Measurements from ENCODE around the gene RRAS2.

Gene RRAS2

DNA sequence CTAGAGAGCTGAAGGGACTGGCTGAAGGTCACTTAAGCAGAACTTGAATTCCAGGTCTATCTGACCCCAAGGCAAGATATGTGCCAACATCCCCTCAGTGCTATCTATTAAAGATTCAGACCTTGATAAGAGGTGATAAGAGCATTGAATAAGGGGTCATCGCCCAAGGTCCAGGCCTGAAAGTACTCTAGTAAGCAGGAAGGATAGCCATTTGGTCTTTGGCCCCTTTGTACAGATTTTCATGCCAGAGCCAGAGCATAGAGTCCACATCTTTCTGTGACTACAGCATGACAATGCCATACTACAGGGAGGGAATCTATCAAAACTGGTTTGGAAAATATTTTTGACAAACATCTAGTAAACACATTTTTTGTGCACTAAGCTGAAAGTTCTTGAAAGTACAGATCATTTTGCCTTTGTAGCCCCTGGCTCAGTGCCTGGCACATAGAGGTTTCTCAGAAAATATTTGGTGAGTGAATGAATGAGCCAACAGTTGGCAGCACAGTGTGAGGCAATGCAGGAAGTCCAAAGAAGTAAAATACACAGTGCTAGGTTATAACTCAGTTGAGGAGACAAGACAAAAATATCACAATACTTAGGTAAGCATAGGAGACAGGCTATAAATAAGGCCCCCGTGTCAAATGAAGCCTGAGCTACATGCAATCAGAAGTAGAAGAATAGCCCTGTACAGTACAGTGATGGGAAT is 15.1 kb upstream of the RRAS2 start:
- H3K4me3 ChIP-seq (ENCODE audit: low read depth, low read length), result no peak overlapping the region
- TF ChIP-seq CTCF (IDR thresholded peaks at IDR 0.05; ENCODE audit: low read depth, low read length, missing control alignments), result no peak
- in situ Hi-C loops (cut with HindIII; ENCODE audit: low sequenced_read_pairs), result no loop called here
- DNase-seq (ENCODE audit: low read depth), result peak; percentile 33

- in situ Hi-C loops (cut with HindIII; ENCODE audit: low sequenced_read_pairs), result no loop called here
- no peak for DNase-seq (ENCODE audit: low read depth)
- TF ChIP-seq CTCF (IDR thresholded peaks at IDR 0.05; ENCODE audit: low read depth, low read length, missing control alignments), result no peak
- no peak overlapping the region for H3K4me3 ChIP-seq (ENCODE audit: low read depth, low read length)
Observed at GRCh38 chr11:14372011-14372410, 13.0 kb upstream of the RRAS2 start.

- H3K4me3 ChIP-seq (ENCODE audit: low read depth, low read length), result no peak overlapping the region
- no peak for TF ChIP-seq CTCF (IDR thresholded peaks at IDR 0.05; ENCODE audit: low read depth, low read length, missing control alignments)
- no peak for DNase-seq (ENCODE audit: low read depth)
- in situ Hi-C loops (cut with HindIII; ENCODE audit: low sequenced_read_pairs), result no loop called here
Observed at GRCh38 chr11:14371249-14371648, 12.3 kb upstream of the RRAS2 start.

DNA sequence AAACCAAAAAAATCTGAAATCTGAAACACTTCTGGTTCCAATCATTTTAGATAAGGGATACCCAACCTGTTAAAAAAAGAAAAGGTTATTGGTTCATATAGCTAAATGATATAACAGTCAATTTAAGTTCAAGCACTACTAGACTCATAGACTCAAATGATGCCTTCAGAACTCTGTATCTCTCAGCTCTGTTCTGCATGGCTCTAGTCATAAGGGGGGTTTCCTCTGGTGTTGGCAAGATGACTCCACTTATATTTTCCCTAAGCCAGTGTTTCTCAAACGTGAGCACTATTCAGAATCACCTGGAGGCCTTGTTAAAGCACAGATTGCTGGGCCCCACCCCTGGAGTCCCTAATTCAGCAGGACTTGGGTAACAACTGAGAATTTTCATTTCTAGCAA is 11.5 kb upstream of the RRAS2 start:
- in situ Hi-C loops (cut with HindIII; ENCODE audit: low sequenced_read_pairs), result no loop called here
- TF ChIP-seq CTCF (IDR thresholded peaks at IDR 0.05; ENCODE audit: low read depth, low read length, missing control alignments), result no peak
- H3K4me3 ChIP-seq (ENCODE audit: low read depth, low read length), result no peak overlapping the region
- DNase-seq (ENCODE audit: low read depth), result no peak

DNA sequence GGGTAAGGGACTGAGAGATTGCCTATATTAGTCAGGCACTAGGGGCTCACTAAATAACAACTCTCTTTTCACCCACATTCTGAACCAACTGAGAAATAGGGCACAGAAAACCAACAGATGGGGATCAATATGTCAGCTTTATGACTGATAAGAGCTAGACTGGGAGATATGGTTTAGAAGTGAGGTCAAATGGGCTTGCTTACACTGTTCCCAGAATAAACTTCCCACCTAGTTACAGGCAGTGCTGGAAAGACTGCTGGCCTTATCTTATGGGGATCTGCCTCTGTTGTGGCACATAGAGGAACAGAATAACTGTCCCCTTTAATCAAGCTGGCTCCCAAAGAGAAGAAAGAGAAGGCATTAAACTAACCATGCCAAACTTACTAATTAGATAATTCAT is 10.6 kb upstream of the RRAS2 start:
- DNase-seq (ENCODE audit: low read depth), result no peak
- in situ Hi-C loops (cut with HindIII; ENCODE audit: low sequenced_read_pairs), result loop anchor here (5.0 kb wide), 1 partner anchor 52 kb away; no protein-coding TSS in a partner anchor
- TF ChIP-seq CTCF (IDR thresholded peaks at IDR 0.05; ENCODE audit: low read depth, low read length, missing control alignments), result no peak
- no peak overlapping the region for H3K4me3 ChIP-seq (ENCODE audit: low read depth, low read length)

DNA sequence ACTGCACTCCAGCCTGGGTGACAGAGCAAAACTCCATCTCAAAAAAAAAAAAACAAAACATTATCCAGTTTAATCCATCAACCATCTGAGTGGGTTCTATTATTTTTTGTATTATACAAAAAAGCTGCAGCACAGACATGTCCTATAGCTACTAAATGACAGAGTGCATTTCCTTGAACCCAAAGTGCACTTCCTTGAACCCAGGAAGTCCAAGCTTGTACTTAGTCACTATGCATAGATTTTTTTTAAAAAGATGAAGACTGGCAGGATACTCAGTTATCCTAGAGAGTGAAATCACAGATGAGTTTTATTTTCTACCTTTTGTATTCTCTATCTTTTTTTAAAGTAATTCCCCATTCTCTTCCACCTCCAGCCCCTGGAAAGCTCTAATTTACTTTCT is 8.0 kb upstream of the RRAS2 start:
- DNase-seq (ENCODE audit: low read depth), result no peak
- no peak for TF ChIP-seq CTCF (IDR thresholded peaks at IDR 0.05; ENCODE audit: low read depth, low read length, missing control alignments)
- in situ Hi-C loops (cut with HindIII; ENCODE audit: low sequenced_read_pairs), result loop anchor here (5.0 kb wide), 1 partner anchor 50 kb away; no protein-coding TSS in a partner anchor
- no peak overlapping the region for H3K4me3 ChIP-seq (ENCODE audit: low read depth, low read length)
